Measurements from ENCODE around the gene USF1.

The USF1 gene, protein sequence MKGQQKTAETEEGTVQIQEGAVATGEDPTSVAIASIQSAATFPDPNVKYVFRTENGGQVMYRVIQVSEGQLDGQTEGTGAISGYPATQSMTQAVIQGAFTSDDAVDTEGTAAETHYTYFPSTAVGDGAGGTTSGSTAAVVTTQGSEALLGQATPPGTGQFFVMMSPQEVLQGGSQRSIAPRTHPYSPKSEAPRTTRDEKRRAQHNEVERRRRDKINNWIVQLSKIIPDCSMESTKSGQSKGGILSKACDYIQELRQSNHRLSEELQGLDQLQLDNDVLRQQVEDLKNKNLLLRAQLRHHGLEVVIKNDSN

DNA sequence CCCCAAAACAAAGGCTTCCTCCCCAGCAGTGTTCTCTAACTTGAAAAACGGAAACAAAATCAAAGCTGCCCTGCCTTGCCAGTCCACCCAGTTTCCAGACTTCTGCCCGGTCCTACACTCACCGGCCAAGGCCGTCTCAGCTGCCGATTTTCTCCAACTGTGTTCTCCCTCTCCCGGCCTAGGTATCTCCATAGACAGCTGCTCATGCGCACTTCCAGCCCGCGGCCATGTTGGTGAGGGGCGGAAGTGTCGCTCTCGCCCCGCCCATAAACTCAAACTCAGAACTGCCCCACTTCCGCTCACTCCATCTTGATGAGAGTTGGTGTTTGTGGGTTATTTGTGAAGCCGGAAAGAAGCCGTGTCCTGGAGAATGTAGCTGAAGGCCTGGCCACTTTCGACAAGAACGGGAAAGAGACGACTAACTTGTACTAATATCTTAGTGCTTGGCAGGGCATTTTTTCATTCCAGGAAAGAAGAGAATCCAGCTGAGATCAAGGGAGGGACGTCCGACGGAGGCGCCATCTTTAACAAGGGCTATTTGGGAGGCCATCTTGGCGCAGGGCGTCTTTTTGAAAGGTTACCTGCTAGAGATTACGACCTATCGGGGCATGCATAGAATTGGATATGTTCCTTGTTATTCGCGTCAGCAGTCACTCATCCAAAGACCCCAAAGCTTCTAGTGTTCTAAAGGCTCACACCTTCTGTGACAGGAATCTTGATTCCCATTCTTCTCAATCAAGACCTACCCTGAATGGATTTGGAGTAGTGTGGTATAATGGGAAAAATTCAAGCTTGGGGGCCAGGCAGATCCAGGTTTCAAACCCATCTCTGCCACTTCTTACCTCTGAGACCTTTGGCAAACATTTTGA lies at the start of gene USF1:
Gene USF1 (minus strand): TSS at position 242 of the 869 bp plus-strand sequence. CDS start 2,702 bp downstream, outside the sequence.
- DNase-seq (ENCODE audit: low spot score) = peak; percentile 97

DNA sequence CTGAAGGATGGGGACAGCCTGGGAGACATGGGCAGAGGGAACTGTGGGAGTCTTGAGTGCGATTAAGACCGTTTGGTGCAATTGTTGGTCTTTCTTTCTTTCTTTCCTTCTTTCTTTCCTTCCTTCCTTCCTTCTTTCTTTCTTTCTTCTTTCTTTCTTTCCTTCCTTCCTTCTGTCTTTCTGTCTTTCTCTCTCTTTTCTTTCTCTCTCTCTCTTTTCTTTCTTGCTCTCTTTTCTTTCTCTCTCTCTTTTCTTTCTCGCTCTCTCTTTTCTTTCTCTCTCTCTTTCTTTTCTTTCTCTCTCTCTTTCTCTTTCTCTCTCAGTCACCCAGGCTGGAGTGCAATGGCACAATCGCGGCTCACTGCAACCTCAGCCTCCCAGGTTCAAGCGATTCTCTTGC lies 49.5 kb upstream of the USF1 start:
- no peak for DNase-seq (ENCODE audit: low spot score)

DNA sequence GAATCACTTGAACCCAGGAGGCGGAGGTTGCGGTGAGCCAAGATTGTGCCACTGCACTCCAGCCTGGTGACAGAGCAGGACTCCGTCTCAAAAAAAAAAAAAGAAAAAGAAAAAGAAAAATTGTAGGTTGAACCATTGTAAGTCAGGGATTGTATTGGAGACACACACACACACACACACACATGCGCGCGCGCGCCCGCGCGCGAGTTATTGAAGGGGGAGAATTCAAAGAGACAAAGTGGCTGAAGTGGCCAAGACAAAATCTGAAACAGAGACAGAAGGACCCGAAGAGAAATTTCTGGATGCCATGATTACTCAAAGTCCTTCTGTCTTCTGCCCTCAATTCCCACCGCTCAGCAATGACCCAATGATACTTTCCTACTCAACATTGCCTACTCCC lies 48.7 kb upstream of the USF1 start:
- no peak for DNase-seq (ENCODE audit: low spot score)

DNA sequence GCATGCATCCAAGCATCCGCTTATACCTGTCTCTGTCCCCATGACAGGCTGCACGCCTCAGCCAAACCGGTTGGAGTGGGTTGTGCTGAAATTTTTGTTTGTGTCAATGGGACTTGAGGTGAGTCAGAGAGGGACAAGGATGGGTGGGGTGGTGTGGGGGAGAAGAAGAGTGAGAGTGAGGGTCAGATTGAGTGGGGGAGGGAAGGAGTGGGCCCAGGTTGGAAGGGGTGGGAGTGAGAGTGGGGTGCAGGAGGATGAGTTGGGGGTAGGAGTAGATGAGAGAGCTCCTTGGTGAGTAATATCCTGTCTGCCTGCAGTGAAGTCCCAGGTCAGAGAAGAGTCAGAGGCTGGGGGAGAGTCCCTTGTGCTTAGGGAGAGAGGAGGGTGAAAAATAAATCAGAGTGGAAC lies 46.8 kb upstream of the USF1 start:
- DNase-seq (ENCODE audit: low spot score) = no peak

DNA sequence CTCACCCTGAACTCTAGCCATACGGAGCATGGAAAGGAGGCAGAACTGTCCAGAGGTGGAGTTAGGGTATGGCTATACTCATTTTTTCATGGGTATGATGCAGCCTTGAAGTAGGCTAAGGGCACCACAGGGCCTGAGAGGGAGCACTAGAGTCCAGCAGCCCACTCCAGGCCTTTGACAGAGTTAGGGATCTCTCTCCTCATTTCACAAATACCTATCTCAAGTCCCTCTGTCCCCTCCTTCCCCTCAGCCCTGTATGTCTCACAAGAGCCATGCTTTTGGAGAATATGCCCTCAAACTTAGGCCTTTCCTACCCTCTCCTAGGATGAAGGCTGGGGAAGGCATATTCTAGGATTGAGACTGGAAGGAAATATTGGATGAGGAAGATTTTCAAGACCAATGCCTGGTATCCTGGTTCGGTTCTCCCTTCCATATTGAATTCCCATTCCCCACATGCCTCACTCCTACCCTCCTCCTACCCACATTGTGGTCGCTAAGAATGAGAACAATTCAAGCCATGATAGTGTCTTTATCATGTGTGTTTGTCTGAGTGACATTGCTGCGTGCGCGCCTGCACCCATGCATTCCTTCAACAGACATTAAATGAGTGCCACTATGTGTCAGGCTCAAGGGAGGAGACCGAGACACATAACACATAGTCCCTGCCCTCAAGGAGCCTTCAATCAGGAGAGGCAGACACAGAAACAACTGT lies 46.2 kb upstream of the USF1 start:
- DNase-seq (ENCODE audit: low spot score) = no peak

DNA sequence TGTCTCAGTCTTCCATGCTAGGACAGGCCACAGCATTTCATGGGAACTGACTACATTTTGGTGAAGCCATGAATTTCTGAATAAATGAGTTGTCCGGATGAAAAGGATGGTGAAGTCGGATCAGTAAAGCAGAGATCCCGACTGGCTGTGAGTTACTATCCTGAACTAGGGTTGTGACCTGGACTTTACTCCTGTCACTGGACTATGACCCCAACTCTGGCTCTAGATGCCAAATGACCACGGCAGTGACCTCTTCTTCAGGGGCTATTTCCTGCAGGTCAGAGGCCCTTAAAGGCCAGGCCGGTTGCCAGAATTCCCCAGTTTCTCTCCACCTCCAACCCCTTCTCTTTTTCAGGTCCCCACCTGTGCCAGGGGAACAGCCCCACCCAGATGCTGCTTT lies 45.3 kb upstream of the USF1 start:
- no peak for DNase-seq (ENCODE audit: low spot score)

DNA sequence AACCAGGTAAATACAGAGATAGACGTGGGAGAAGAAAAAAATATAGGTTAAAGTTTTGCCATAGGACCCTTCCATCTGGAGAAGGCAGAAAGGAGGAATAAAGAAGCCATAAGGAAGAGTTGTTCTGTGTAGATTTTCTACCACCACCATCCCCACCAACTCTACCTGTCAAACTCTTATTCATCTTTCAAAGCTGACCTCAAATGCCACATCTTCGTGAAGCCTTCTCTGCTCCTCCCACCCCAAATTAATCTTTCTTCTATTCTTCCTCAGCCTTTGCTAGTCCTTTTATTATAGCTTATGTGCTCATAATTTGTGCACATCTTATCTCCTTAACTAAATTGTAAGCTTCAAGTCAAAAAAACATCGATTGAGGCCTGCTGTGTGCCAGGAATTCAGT lies 44.8 kb upstream of the USF1 start:
- no peak for DNase-seq (ENCODE audit: low spot score)

DNA sequence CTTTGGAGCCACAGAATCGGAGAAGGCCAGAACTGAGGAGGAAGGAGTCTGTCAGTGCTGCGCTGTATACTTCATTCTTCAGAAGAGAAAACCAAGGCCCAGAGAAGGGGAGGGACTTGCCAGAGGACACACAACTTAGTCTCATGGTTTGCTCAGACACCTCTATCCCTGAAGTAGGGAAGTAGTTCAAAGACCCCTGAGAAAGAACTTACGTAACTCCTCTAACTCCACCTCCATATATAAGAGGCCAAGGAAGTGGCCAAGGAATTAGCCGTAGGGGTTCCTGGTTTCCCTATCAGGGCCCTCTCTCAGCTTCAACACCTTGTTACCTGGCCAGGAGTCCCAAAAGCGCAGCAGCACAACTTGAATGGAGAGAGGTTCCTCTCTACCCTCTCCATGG lies 44.2 kb upstream of the USF1 start:
- DNase-seq (ENCODE audit: low spot score) = no peak

DNA sequence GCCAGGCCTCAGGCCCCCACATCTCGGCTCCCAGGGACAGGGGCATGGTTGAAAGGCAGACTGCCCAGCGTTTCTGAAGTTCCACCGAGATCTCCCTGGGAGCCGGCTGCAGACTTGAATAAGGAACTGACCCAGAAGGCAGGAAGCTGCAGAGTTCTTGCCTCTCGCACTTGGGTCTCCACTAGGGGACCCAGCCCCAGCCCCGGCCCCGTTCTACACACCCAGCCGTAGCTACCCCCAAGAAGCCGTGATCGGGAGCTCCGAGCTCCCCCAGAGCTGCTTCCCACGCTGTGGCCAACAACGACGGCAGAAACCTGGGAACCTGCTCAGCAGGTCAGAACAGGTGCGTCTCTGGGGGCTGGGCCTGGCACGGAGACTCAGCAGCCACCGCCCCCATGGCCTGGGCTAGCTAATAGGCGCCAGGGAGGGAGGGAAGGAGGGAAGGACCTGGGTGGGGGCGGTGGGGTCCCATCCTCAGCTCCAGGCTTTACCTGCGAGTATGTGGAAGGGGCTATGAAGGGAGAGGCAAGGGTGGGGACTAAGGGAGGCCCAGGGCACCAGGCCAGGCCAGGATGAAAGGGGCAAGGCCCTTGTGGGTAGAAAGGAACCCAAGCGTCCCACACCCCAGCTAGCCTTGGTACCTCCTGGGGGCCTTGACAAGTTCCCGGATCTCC lies 43.6 kb upstream of the USF1 start, which contains the start of gene NECTIN4:
Gene NECTIN4 (minus strand): TSS at position 308 of the 674 bp plus-strand sequence. CDS start 262 bp downstream, at position 46.
- no peak for DNase-seq (ENCODE audit: low spot score)

DNA sequence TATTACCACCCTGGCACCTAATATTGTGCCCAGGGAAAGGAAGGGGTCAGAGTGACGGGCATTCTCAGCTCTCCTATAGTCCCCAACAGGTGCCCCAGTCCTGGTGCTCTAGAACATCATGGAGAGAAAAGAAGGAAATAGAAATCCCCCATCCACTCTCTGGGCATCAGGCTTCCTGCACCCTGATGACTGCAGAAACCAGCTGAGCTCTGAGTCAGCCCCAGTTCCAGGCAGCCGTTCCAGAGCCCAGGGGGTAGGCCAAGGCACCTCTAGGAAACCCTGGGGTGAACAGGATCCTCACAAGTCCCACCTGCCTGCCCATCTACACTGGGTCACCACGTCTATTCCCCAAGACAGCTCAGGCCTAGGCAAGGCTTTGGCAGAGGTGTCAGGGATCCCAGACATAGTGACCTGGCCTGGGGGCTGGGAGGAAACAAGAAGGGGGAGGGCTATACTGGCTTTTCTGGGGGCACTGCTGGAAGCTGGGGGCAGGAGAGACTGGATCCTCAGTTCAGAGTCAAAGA lies 42.9 kb upstream of the USF1 start:
- peak; percentile 79 for DNase-seq (ENCODE audit: low spot score)

DNA sequence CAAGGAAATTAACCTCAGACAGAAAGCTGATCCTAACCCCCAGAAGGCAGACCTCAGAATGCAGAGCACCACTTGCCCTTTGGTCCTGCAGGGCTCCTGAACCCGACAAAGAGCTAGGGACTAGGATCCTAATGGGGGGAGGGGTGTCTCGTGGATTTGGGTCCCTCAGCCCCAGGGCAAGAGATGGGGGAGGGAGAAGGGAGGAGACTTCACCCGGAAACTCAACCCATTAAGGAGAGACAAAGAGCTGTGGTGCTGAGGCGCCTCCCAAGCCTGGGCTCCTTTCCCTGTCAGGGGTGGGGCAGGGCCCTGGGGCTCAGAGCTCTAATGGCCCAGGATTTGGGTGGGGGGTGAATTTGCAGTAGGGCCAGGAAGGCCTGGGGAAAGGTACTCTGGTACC lies 40.7 kb upstream of the USF1 start:
- DNase-seq (ENCODE audit: low spot score) = no peak

DNA sequence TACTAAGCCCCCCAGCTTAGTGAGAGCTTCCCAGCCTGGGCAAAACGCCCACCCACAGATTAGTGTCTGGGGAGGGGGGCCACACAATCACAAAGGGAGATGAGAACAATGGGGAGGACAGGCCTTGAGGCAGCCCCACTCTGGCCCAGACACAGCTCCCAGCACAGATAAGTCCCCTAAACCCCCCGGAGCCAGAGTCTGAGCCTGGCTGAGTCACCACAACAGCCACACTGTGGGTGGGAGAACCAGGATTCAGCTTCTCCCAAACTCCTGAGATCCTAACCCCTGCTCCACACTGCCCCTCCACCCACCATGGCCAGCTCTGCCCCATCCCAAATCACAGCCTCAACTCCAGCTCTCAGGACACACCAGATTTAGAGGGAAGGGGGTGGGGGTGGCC lies 39.4 kb upstream of the USF1 start:
- no peak for DNase-seq (ENCODE audit: low spot score)

DNA sequence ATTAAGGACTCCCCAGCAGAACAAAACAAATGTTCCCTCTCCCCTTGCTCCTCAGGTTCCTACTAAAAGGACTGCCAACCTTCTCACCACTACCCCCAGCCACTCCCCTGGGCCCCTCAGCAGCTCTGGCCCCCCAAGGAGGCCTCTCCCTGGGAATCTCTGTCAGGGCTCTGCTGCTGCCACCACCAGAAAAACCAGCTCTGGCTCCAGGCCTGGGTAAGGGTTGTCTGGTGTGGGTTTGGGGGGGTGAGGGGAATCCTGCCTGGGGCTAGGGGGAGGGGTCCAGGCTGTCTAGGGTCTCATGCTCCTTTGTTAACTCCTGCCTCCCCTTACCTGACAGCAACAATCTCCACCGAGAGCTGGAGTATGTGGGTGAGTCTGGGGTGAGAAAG lies 38.8 kb upstream of the USF1 start:
- no peak for DNase-seq (ENCODE audit: low spot score)

DNA sequence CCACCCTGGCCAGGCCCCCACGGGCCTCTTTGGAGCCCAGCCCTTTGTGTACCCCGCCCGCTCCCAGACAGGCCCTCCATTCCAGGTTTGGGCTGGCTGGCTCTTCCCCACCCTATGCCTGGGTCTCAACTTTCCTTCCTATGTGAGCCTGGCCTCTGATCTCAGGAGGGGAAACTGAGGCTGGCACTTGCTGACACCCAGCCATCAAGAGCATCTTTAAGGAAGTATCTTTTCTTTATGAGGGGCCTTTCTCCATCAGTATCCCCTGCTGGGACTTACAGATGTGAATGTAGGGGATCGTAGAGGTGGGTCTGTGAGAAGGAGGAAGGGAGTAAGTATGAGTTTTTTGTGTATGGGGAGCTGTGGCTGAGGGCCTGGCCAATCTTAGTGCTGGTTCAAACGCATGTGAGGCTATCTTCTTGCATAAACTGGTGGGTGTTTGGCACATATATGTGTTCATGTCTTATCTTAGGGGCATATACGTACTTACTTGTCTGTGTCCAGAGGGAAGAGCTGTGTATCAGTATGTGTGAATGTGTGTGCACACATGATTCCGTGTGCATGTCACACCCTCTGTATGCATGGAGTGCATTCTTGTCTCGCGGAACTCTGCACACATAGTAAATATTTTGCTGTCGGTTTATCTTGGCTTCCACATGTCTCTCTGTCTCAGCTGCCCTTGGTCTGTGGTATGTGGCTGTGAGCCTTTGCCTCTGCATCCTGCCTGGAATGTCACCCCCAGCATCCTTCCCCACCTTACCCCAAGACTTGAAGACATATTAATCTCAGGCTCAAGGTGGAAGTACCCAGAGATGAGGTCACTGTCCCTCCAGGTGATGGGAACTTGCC lies 38.2 kb upstream of the USF1 start:
- DNase-seq (ENCODE audit: low spot score) = no peak

DNA sequence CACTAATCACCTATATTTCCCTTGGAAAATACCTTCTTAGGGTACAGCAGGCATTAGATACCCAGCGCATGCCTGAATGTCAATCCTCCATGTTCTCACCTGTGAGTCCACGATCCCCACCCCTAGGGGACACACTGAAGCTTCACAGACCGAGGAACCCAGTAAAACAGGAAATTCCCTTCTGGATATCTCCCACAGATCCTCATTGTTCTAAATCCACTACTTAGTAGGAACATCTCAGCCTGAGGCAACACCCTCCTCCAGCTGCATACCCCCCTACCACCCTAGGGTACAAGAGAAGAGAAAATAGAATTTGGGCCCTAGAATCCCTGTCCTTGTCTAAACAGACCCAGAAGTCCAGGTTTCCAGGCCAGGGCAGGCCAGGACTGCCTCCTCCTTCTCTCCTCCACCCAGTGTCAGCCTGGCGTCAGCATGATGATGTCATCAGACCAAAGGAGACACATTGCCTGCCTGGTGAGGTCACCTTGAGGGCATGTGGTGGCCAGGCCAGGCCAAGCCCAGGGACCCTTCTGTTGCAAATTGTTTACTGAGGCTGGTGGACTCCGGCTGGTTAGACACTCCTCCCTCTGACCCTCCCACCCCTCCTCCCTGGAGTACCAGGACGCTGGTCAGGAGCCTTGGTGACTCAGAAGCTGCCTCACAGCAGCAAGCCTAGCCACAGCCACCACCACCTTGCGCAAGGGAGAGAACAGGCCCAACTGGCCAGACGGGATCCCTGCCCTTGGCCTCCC lies 37.4 kb upstream of the USF1 start:
- peak; percentile 91 for DNase-seq (ENCODE audit: low spot score)

DNA sequence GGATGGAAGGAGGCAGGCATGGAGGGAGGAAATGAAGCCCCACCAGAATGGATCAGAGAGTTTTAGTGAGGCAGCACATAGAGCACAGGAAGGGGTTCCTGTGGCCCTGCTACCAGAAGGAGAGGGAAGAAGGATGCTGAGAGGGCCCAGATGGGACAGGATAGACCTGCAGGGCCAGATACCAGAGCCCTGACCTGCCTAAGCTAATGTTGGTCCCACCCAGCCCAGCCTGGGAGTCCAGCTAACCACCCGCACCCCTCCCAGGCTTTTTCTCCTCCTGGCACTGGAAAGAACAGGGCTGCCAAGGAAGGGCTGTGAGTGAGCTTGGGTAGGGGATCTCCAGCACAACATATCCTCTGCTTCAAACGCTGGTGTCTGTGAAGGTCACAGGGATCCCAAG lies 36.7 kb upstream of the USF1 start:
- no peak for DNase-seq (ENCODE audit: low spot score)

DNA sequence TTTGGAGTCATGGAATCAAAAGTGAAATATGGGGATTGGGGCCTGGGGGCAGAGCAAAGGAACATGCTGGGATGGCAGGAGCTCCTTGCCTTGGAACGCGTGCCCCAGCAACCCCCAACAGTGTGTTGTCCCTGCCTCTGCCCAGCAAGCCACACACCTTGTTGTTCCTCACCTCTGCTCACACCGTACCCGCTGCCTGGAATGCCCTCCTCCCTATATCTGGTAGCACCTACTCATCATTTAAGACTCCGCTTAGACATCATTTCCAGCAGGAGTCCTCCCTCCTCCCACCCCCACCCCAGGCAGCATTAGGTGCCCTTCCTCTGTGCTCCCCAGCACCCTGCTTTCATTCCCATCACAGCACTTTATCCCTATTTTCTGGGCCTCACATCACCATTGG lies 35.7 kb upstream of the USF1 start:
- no peak for DNase-seq (ENCODE audit: low spot score)

DNA sequence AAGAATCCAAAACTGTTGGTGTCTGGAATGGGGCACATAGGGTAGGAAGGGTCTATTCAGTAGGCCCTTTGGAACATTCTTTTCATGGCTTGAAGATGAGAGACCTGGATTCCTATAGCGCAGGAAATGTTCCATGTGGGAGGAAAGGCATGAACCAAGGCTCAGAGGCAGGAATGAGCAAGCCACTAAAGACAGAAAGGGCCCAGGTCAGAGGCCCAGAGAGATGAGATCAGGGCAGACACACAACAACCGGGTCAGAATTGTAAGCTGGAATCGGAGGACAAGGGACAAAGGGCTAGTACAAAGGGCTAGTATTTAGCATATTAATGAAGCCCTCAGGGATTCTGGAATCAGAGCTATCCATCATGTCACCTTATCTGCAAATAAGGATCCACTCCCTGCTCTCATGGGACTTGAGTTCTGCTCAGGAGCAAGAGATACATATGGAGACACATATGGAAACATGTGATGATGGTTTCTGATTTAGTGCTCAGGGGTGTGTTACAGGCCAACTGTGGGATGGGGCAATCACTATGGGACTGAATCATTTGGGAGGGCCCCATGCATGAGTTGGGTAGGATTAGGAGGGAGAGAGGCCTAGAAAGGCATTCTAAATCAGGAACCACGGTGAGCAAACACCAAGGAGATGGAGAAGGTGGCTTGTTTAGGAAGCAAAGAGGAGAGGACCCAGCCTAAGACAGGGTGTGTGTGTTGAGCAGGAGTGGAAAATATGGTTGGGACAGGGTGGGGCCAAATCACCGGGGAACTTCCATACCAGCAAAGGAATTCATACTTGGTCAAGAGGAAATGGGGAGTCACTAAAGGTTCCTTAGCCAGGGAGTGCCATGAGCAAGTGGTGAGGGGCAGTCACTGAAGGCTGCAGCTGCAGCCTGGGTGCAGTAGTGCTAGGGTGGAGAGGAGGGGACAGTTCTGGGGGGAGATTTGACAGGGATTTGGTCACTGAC lies 34.9 kb upstream of the USF1 start:
- no peak for DNase-seq (ENCODE audit: low spot score)

All from AG08396 (cell line).